ENCODE data around the gene MEIS1.

DNA sequence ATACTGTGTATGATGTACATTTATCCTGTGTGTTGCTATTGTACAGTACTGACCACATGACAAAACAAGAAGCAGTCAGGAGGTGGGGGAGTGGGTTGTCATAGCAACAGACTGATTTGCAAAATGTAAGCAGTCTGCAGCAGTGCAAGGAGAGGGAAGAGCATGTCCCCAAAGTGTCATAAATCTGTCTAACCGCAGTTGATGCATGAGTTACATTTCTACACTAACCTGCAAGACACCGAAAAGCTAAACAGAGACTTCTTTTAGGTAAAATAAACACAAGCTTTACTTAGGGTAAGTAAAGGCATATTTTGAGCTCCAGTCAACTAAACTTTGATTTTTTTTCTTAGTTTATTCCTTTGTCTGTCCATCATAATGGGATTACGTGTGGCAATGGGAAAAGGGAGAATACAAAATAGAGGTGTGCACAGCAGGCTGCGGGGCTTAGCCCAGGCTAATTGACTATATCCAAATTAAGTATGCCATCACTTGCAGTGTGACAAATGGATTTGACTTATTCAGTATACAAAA, 134.5 kb downstream of the MEIS1 start:
- TF ChIP-seq EP300 (IDR thresholded peaks at IDR 0.05; ENCODE audit: low read depth) (no peak), POLR2A (IDR thresholded peaks at IDR 0.05) (no peak)
- TF ChIP-seq, protein P1, sequence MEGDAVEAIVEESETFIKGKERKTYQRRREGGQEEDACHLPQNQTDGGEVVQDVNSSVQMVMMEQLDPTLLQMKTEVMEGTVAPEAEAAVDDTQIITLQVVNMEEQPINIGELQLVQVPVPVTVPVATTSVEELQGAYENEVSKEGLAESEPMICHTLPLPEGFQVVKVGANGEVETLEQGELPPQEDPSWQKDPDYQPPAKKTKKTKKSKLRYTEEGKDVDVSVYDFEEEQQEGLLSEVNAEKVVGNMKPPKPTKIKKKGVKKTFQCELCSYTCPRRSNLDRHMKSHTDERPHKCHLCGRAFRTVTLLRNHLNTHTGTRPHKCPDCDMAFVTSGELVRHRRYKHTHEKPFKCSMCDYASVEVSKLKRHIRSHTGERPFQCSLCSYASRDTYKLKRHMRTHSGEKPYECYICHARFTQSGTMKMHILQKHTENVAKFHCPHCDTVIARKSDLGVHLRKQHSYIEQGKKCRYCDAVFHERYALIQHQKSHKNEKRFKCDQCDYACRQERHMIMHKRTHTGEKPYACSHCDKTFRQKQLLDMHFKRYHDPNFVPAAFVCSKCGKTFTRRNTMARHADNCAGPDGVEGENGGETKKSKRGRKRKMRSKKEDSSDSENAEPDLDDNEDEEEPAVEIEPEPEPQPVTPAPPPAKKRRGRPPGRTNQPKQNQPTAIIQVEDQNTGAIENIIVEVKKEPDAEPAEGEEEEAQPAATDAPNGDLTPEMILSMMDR (IDR thresholded peaks at IDR 0.05): no peak

All from transverse colon (tissue), 3 donors.